ENCODE data around the gene MSL3B.

Gene MSL3B

DNA sequence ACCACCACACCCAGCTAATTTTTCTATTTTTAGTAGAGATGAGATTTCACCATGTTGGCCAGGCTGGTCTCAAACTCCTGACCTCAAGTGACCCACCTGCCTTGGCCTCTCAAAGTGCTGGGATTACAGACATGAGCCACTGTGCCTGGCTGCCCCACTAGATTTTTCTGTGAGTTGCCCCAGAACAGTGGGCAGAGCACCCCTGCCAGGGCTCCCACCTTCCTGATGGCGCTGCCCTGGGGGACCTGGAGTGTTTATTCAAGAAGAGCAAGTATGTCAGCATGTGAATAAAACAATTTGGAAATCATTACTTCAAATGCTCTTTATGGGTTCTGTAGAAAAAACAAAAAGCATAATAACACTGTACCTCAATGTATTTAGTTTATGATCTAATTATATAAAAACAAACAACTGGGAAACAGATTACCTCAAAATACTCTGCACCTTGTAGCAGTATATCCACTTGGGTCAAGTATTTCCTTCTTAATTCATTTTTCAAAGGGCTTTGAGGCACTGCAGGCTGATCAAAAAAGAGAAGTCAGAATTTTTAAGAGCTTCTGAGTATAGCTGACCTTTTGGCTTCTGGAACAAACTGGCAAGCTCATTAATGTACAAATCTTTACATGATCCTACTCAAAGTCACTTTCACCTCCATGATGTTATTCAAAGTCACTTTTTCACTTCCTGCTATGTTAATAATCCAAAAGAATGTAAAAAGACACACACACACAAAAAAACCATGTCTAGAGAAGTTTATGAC lies 22.7 kb downstream of the MSL3B start:
- no peak overlapping the region for H2AFZ ChIP-seq (ENCODE audit: low read depth, low read length)
- H3K9ac ChIP-seq (ENCODE audit: low read length), result no peak overlapping the region
- no peaks in the 10 kb centered on the region for H3K9me2 ChIP-seq (ENCODE audit: insufficient read depth, low read length)
- no peak overlapping the region for H3K4me3 ChIP-seq (ENCODE audit: low read length)
- H3F3A ChIP-seq (ENCODE audit: insufficient read depth, low read length, poor library complexity, severe bottlenecking), result no peaks in the 10 kb centered on the region
- no peaks in the 10 kb centered on the region for H3K9me3 ChIP-seq (ENCODE audit: low read length)
- TF ChIP-seq, protein P1, sequence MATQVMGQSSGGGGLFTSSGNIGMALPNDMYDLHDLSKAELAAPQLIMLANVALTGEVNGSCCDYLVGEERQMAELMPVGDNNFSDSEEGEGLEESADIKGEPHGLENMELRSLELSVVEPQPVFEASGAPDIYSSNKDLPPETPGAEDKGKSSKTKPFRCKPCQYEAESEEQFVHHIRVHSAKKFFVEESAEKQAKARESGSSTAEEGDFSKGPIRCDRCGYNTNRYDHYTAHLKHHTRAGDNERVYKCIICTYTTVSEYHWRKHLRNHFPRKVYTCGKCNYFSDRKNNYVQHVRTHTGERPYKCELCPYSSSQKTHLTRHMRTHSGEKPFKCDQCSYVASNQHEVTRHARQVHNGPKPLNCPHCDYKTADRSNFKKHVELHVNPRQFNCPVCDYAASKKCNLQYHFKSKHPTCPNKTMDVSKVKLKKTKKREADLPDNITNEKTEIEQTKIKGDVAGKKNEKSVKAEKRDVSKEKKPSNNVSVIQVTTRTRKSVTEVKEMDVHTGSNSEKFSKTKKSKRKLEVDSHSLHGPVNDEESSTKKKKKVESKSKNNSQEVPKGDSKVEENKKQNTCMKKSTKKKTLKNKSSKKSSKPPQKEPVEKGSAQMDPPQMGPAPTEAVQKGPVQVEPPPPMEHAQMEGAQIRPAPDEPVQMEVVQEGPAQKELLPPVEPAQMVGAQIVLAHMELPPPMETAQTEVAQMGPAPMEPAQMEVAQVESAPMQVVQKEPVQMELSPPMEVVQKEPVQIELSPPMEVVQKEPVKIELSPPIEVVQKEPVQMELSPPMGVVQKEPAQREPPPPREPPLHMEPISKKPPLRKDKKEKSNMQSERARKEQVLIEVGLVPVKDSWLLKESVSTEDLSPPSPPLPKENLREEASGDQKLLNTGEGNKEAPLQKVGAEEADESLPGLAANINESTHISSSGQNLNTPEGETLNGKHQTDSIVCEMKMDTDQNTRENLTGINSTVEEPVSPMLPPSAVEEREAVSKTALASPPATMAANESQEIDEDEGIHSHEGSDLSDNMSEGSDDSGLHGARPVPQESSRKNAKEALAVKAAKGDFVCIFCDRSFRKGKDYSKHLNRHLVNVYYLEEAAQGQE (IDR thresholded peaks at IDR 0.05; ENCODE audit: borderline replicate concordance), result no peak
- TF ChIP-seq SMC3 (conservative IDR thresholded peaks at IDR 0.05; ENCODE audit: poor library complexity) (no peak), POLR2AphosphoS5 (IDR thresholded peaks at IDR 0.05) (no peak), MXI1 (conservative IDR thresholded peaks at IDR 0.05; ENCODE audit: poor library complexity, severe bottlenecking) (no peak), EZH2 (IDR thresholded peaks at IDR 0.05; ENCODE audit: borderline replicate concordance, insufficient read depth, low read length, poor library complexity, severe bottlenecking) (no peak), TAF1 (IDR thresholded peaks at IDR 0.05; ENCODE audit: low read depth) (no peak), EP300 (conservative IDR thresholded peaks at IDR 0.05; ENCODE audit: poor library complexity, severe bottlenecking) (no peak), RAD21 (conservative IDR thresholded peaks at IDR 0.05) (no peak)
- TF ChIP-seq, protein P2, sequence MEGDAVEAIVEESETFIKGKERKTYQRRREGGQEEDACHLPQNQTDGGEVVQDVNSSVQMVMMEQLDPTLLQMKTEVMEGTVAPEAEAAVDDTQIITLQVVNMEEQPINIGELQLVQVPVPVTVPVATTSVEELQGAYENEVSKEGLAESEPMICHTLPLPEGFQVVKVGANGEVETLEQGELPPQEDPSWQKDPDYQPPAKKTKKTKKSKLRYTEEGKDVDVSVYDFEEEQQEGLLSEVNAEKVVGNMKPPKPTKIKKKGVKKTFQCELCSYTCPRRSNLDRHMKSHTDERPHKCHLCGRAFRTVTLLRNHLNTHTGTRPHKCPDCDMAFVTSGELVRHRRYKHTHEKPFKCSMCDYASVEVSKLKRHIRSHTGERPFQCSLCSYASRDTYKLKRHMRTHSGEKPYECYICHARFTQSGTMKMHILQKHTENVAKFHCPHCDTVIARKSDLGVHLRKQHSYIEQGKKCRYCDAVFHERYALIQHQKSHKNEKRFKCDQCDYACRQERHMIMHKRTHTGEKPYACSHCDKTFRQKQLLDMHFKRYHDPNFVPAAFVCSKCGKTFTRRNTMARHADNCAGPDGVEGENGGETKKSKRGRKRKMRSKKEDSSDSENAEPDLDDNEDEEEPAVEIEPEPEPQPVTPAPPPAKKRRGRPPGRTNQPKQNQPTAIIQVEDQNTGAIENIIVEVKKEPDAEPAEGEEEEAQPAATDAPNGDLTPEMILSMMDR (IDR thresholded peaks at IDR 0.05; ENCODE audit: poor library complexity, severe bottlenecking), result no peak
- no peaks in the 10 kb centered on the region for H3K36me3 ChIP-seq (ENCODE audit: insufficient read depth, low read length)
- H3K79me2 ChIP-seq (replicated peaks; ENCODE audit: insufficient read depth, low read length), result no peaks in the 10 kb centered on the region
- no peak overlapping the region for H3K27ac ChIP-seq (ENCODE audit: low read length)
- H3K4me2 ChIP-seq (ENCODE audit: low read length), result no peak overlapping the region
- H3K27me3 ChIP-seq (ENCODE audit: insufficient read depth, low read depth, low read length), result no peaks in the 10 kb centered on the region
- no peaks in the 10 kb centered on the region for H4K20me1 ChIP-seq (ENCODE audit: insufficient read depth)

DNA sequence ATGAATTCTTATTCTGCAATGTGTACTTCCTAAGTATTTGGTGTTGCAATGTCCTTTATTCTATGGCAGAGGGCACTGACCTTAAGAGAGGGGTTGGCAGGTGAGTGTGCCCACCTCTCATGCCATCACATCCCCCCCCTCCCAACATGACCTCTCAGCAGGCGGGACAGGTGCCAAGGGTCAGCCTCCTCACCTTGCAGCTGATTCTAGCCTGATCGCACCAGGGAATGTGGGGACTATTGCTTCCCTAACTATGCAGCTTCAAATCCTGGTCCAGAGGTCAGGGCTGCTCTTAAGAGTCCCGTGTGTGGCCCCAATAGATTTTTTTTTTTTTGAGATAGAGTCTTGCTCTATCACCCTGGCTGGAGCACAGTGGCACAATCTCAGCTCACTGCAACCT lies 23.4 kb downstream of the MSL3B start:
- no peaks in the 10 kb centered on the region for H3K27me3 ChIP-seq (ENCODE audit: insufficient read depth, low read depth, low read length)
- H3K36me3 ChIP-seq (ENCODE audit: insufficient read depth, low read length), result no peaks in the 10 kb centered on the region
- H3K4me2 ChIP-seq (ENCODE audit: low read length), result no peak overlapping the region
- no peaks in the 10 kb centered on the region for H3F3A ChIP-seq (ENCODE audit: insufficient read depth, low read length, poor library complexity, severe bottlenecking)
- H3K27ac ChIP-seq (ENCODE audit: low read length), result no peak overlapping the region
- no peaks in the 10 kb centered on the region for H3K79me2 ChIP-seq (replicated peaks; ENCODE audit: insufficient read depth, low read length)
- no peaks in the 10 kb centered on the region for H3K9me2 ChIP-seq (ENCODE audit: insufficient read depth, low read length)
- no peaks in the 10 kb centered on the region for H3K9me3 ChIP-seq (ENCODE audit: low read length)
- TF ChIP-seq, protein P1 (IDR thresholded peaks at IDR 0.05; ENCODE audit: borderline replicate concordance), result no peak
- TF ChIP-seq EZH2 (IDR thresholded peaks at IDR 0.05; ENCODE audit: borderline replicate concordance, insufficient read depth, low read length, poor library complexity, severe bottlenecking) (no peak), EP300 (conservative IDR thresholded peaks at IDR 0.05; ENCODE audit: poor library complexity, severe bottlenecking) (no peak)
- H4K20me1 ChIP-seq (ENCODE audit: insufficient read depth), result no peaks in the 10 kb centered on the region
- H2AFZ ChIP-seq (ENCODE audit: low read depth, low read length), result no peak overlapping the region
- H3K4me3 ChIP-seq (ENCODE audit: low read length), result no peak overlapping the region
- no peak overlapping the region for H3K9ac ChIP-seq (ENCODE audit: low read length)
